Glomerular endothelial cell (primary cell): ENCODE data around the gene SCML2. TPM values are rescaled to one million over a fixed set of nuclear protein-coding genes. Genes with fewer than 3 reads are reported as not detected.
A peak's percentile ranks its signal among the peaks of the same experiment; 100 is the strongest.
"Not testable (repeated sequence)": the region's sequence is repeated elsewhere in the genome, so short reads cannot be mapped to it uniquely, and the experiment has no call there.

Source experiments
- DNase-seq: peaks from one replicate; pipeline ENCODE4 v3.0.0-alpha.2; 2011; ENCODE audit warnings: low read depth, low spot score; ENCODE audit errors: extremely low read depth
- total RNA-seq: library from RNA; depleted of rRNA; stranded (reverse); fragments of >200 nt; gene quantifications from 2 replicates; pipeline ENCODE4 v1.2.3, GENCODE V29; 2015

Gene SCML2
- 0.58 and 1.5 TPM in 2 replicates for total RNA-seq

GRCh38 chrX:18354369-18355223 is at the start of gene SCML2:
Gene SCML2, minus strand, starts transcription at chrX:18354688. Its CDS starts 20,617 bp downstream, at chrX:18334071.
- DNase-seq = no peak

DNA sequence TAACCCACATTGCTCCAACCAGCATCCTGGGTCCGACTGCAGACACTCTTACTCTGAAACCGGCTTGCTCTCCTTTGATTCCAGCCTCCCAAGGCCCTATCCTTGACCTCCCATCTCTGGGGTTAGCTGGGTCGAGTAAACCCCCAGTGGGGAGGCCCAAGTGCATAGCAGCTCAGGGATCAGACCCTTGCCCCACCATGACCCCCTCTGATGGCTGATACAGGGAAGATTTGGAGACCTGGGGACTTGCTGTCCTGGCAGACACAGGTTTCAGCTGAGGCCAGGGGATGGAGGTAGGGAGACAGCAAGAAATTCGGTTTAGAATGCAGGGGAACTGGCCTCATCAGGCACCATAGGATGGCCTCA is 47.3 kb upstream of the SCML2 start:
- DNase-seq = no peak

GRCh38 chrX:18394477-18394876 is 40.0 kb upstream of the SCML2 start:
- DNase-seq = no peak

- DNase-seq = peak; percentile 62
Measured at GRCh38 chrX:18390941-18391538, 36.6 kb upstream of the SCML2 start.

DNA sequence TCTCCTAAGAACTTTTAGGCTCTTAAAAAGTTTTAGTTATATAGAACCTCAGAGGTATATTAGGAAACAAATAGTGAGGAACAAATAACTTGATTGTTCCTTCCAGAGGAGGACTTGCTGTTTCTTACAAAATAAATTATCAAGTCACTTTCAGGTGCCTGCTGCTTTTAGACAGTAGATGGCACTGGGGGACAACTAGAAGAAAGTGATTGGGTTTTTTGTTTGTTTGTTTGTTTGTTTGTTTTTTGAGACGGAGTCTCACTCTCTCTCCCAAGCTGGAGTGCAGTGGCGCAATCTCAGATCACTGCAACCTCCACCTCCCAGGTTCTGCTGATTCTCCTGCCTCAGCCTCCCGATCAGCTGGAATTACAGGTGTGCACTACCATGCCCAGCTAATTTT is 35.5 kb upstream of the SCML2 start:
- DNase-seq = no peak

GRCh38 chrX:18377796-18378195 is 23.3 kb upstream of the SCML2 start:
- no peak for DNase-seq

- DNase-seq = not testable (repeated sequence)
Measured at GRCh38 chrX:18375131-18375805, 20.8 kb upstream of the SCML2 start.

- DNase-seq = not testable (repeated sequence)
Measured at GRCh38 chrX:18369096-18369495, 14.6 kb upstream of the SCML2 start.

DNA sequence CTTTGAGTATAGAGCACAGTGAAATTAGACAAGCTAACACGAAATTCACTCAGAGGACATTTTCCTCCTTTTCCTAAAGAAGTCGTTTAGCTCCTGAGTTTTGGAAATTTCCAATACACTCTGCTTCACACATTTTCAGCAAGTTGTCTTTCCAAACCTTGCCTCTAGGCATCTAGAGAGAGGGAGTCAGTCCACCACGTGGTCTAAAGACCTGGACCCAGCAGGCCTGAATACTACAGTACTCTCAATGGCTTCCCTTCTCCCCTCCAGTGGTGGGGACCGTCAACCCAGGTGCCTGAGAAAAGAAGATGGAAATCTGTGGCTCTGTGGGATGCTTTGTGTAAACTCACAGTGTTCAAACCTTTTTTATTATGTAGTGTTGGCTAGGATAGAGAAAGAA is 13.9 kb upstream of the SCML2 start:
- no peak for DNase-seq

DNA sequence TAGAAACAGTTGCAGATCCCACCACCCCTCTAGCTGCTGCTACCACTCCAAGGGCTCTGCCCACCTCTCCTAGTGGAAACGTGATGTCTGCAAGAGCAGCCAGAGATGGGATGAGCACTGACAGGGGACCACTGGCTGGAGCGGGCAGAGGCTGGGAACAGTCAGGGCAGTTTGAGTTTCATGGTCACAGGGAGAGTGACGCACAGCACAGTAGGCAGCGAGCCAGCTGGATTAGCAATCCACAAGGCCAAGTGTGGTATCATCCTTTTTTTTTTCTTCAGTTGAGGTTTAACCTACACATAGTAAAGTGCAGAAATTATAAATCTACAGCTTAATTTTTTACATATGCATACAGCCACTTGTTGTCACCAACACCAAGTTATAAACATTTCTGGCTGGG is 6.4 kb upstream of the SCML2 start:
- DNase-seq = no peak

GRCh38 chrX:18353931-18354368 is 538 bp downstream of the SCML2 start:
- no peak for DNase-seq

DNA sequence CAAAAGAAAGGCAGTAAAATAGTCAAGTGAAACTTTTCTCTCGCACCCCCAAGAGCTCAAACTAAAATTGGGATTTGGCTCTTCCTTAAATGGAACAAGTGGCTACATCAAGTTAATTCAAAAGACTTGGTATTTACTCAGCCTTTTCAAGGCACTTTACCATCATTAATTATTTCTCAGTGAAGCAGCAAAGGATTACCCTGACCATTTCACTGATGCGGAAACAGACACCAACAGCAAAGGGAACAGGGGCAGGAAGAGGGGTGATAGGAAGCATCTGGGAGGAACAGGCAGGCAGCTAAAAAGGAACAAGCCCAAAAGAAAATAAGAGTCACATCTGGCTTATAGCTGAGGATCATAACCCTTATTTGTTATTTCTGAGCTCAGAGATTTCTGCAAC is 2.7 kb downstream of the SCML2 start:
- DNase-seq = no peak

DNA sequence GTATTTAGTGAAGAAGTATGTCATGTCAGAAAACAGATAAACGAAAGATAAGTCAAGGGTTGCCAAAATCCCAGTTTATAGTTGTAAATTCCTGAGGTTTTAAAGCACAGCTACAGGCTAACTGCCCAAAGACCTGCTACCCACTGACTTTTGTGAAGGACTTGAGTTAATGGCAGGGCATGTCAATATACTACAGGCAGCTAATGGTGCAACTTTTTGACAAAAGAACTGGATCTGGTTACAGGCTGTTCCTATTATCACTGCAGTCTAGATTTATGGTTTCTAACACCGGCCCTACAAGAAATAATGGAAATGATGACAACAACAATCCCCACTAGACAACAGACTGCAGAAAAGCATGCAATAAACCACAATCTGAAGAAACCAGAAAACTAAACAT is 6.4 kb downstream of the SCML2 start:
- DNase-seq = no peak

DNA sequence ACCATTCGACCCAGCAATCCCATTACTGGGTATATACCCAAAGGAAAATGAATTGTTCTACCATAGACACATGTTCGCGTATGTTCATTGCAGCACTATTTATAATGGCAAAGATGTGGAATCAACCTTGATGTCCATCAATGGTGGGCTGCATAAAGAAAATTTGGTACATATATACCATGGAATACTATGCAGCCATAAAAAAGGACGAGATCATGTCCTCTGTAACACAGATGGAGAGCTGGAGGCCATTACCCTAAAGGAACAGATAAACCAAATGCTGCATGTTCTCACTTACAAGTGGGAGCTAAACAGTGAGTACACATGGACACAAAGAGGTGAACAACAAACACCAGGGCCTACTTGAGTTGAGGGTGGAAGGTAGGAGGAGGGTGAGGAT is 45.1 kb downstream of the SCML2 start:
- no peak for DNase-seq

DNA sequence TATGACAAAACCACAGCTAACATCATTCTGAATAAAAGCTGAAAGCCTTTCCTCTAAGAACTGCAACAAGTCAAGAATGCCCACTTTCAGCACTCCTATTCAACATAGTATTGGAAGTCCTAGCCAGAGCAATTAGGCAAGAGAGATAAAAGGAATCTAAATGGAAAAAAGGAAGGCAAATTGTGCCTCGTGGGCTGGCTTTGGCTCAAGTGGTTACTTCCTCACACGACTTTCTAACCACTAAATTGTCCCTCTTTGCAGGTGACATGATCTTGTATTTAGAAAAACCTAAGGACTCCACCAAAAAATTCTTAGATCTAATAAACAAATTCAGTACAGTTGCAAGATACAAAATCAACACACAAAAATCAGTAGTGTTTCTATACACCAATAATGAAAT is 57.2 kb downstream of the SCML2 start:
- no peak for DNase-seq

GRCh38 chrX:18294893-18295292 is 59.6 kb downstream of the SCML2 start:
- no peak for DNase-seq

DNA sequence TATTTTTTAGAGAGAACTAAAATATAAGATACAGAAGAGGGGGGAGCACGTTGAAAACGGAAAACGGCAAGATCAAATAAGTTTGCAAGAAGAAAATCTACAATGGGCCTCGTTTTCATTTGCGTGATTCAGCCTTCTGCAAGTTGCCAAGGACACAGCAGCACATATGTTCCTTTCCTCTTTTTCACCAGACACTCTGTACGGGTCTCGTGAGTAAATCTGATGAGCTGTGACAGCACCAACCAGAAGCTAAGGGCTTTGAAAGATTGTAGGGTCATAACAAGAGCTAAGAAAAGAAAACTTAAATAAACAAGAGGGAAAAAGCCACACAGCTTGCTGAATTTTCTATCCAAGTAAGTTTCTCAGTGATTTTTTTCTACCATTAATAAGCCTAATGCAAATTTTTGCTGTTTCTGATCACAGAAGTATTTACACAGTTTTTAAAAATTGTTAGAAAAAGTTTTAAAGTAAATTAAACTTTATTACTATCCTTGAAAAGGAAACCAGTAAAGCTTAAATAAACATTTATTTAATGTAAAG is 63.4 kb downstream of the SCML2 start:
- DNase-seq = no peak

DNA sequence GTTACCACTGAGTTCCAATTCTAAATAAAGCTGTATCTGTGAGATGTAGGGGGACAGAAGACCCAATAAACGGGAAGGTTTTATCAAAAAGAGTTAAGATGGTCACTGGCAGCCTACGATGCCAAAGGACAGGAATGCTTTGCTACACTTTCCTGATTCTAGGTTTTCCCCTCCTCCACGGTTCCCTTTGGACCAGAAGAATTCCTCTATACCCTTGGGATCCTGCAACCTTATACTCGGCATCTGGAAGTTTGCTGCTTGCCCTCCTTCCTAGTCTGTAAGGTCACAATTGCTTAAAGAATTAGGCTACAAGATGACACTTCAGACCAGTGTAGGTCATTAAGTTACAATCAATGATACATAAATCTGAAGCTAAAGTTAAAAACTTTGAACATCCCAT is 64.3 kb downstream of the SCML2 start:
- DNase-seq = no peak

DNA sequence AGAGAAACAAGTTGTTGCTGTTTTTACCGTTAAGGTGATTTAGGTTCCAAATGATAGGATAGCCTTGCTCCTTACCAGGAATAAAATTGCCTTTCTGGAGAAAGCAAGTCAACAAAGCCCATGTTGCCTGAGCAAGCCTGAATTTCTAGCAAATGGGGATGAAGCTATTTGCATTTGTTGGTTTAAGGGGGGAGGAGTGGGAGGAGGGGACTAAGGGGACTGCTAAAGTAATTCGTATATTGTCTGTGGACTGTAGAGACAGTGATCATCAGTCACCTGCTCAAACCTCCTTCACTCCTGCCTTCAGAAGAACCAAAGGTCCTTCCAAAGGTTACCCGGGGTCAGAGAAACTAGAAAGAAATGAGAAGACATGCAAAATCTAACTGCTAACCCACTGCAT is 65.8 kb downstream of the SCML2 start:
- DNase-seq = no peak

DNA sequence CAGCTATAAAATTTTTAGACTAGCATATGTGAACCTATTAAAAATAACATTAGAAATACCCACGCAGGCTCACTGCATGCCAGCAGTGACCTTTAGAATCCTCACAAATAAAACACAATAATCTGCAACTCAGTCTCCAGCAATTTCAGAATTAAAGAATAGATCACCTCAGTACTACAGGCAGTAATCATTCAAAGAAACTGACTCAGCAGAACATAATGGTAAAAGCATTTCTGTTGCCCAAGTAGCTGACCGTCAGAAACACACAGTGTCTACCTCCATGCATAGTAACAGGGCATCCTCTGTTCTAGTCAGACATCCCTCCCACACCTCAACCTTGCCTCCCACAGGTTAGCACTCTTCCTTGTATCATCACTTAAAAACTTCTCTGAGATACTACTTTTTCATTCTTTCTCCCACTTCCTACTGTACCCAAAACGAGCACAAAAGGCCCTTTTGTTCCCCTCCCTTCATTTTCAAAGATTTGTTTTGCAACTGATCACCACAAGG is 68.1 kb downstream of the SCML2 start:
- no peak for DNase-seq

GRCh38 chrX:18278449-18278848 is 76.0 kb downstream of the SCML2 start:
- DNase-seq = no peak
